Measurements from ENCODE around the gene SPIRE1.

DNA sequence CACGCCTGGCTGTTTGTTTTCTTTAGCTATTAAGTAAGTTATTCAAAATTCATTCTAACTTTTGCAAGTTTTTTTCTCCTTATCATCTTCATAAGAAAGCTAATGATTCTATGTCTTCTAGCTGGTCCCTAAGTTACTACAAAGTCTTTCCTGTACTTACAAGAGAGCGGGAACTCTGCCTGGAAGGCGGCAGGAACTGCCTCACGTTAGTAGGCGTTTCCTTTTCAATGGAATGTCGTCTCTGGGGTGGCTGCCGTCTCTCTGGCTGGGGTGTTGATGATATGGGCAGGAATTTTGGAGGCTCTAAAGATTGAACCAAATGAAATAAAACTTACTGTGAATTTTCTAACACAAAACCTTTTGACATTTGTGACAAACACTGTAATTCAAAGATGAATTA is 194.7 kb downstream of the SPIRE1 start:
- TF ChIP-seq, protein P1, sequence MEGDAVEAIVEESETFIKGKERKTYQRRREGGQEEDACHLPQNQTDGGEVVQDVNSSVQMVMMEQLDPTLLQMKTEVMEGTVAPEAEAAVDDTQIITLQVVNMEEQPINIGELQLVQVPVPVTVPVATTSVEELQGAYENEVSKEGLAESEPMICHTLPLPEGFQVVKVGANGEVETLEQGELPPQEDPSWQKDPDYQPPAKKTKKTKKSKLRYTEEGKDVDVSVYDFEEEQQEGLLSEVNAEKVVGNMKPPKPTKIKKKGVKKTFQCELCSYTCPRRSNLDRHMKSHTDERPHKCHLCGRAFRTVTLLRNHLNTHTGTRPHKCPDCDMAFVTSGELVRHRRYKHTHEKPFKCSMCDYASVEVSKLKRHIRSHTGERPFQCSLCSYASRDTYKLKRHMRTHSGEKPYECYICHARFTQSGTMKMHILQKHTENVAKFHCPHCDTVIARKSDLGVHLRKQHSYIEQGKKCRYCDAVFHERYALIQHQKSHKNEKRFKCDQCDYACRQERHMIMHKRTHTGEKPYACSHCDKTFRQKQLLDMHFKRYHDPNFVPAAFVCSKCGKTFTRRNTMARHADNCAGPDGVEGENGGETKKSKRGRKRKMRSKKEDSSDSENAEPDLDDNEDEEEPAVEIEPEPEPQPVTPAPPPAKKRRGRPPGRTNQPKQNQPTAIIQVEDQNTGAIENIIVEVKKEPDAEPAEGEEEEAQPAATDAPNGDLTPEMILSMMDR (IDR thresholded peaks at IDR 0.05; ENCODE audit: borderline replicate concordance, extremely low read depth, low read length, poor library complexity, severe bottlenecking), result no peak
- TF ChIP-seq EZH2 (IDR thresholded peaks at IDR 0.05; ENCODE audit: borderline replicate concordance, low read depth, low read length, severe bottlenecking), result no peak
